IMR-90 (cell line): Measurements from ENCODE around the gene ZNF821. TPM values are rescaled to one million over a fixed set of nuclear protein-coding genes. Genes with fewer than 3 reads are reported as not detected.

ENCODE experiments used
- ATAC-seq: fragments of 200-7000 bp; cut with Tn5 transposase; 2 replicates; pipeline ENCODE4 v1.9.1; 2020; ENCODE audit warnings: low read depth, mild to moderate bottlenecking, moderate library complexity
- BruUV-seq: library from RNA; stranded (reverse); fragments of 400-500 nt; replicated peaks from 2 replicates; lab custom pipeline; 2021; lab: Mats Ljungman, UMichigan
- CTCF ChIA-PET: fragments of 300-600 bp; formaldehyde crosslinking; extraction: SDS; loops from one replicate; lab custom pipeline; 2021; ENCODE audit warnings: antibody characterized with exemption; lab: Yijun Ruan, JAX
- POLR2A ChIA-PET: fragments of 300-600 bp; sonication (Branson Sonifier 250); formaldehyde crosslinking; loops from one replicate; lab custom pipeline; 2022; ENCODE audit warnings: antibody characterized with exemption; ENCODE audit not compliant: unreplicated experiment; lab: Charles Lee
- DNase-seq: peaks from one replicate; pipeline ENCODE4 v3.0.0; 2013
- H2AFZ ChIP-seq: replicated peaks from 2 replicates; pipeline ENCODE3; 2013; ENCODE audit warnings: low read length, mild to moderate bottlenecking; ENCODE audit not compliant: poor library complexity
- H2AK5ac ChIP-seq: 2 replicates; pipeline ENCODE4 v1.6.1; 2013; ENCODE audit warnings: low read depth, low read length, inconsistent platforms
- H2AK9ac ChIP-seq: replicated peaks from 2 replicates; pipeline ENCODE3; 2013; ENCODE audit warnings: mild to moderate bottlenecking, low read depth, low read length, moderate library complexity; ENCODE audit not compliant: poor library complexity
- H2BK120ac ChIP-seq: 2 replicates; pipeline ENCODE4 v1.6.1; 2013; ENCODE audit warnings: low read depth, low read length, inconsistent platforms
- H2BK15ac ChIP-seq: 3 replicates; pipeline ENCODE4 v1.6.1; 2013; ENCODE audit warnings: low read depth, low read length, inconsistent platforms
- H2BK20ac ChIP-seq: 2 replicates; pipeline ENCODE4 v1.6.1; 2013; ENCODE audit warnings: low read depth, mild to moderate bottlenecking, inconsistent platforms, low read length, moderate library complexity
- H2BK5ac ChIP-seq: 2 replicates; pipeline ENCODE4 v1.6.1; 2013; ENCODE audit warnings: mild to moderate bottlenecking, low read depth, low read length, inconsistent platforms; ENCODE audit not compliant: poor library complexity, severe bottlenecking
- H3K14ac ChIP-seq: replicated peaks from 2 replicates; pipeline ENCODE4 v1.6.1; 2013; ENCODE audit warnings: low read depth, low read length, inconsistent platforms
- H3K18ac ChIP-seq: 2 replicates; pipeline ENCODE4 v1.6.1; 2013; ENCODE audit warnings: low read depth, low read length, control low read depth
- H3K23ac ChIP-seq: 2 replicates; pipeline ENCODE4 v1.6.1; 2013; ENCODE audit warnings: low read depth, low read length, inconsistent platforms
- H3K27ac ChIP-seq: 2 replicates; pipeline ENCODE4 v1.5.1; 2013; ENCODE audit warnings: mild to moderate bottlenecking, control low read depth, low read length; ENCODE audit not compliant: insufficient read depth
- H3K27me3 ChIP-seq: 2 replicates; pipeline ENCODE4 v1.6.1; 2013; ENCODE audit warnings: low read length; ENCODE audit not compliant: control insufficient read depth, insufficient read depth
- H3K36me3 ChIP-seq: 2 replicates; pipeline ENCODE4 v1.6.1; 2013; ENCODE audit warnings: low read length, mixed read lengths; ENCODE audit not compliant: control insufficient read depth, insufficient read depth
- H3K4ac ChIP-seq: 2 replicates; pipeline ENCODE4 v1.6.1; 2013; ENCODE audit warnings: low read depth, low read length, inconsistent platforms
- H3K4me1 ChIP-seq: 2 replicates; pipeline ENCODE4 v1.6.1; 2013; ENCODE audit warnings: low read length, mixed read lengths; ENCODE audit not compliant: control insufficient read depth, insufficient read depth
- H3K4me2 ChIP-seq: 2 replicates; pipeline ENCODE4 v1.6.1; 2013; ENCODE audit warnings: low read depth, mild to moderate bottlenecking, control low read depth, low read length, moderate library complexity
- H3K4me3 ChIP-seq: 2 replicates; pipeline ENCODE4 v1.5.1; 2013; ENCODE audit warnings: low read depth, mild to moderate bottlenecking, control low read depth, low read length, moderate library complexity; ENCODE audit not compliant: insufficient read depth
- H3K56ac ChIP-seq: 2 replicates; pipeline ENCODE4 v1.6.1; 2013; ENCODE audit warnings: low read length, inconsistent platforms; ENCODE audit not compliant: insufficient read depth; ENCODE audit errors: extremely low read depth
- H3K79me1 ChIP-seq, 2 experiments: 2 replicates each; pipeline ENCODE4 v1.6.1; 2013; ENCODE audit warnings: low read length in 2 of 2, inconsistent platforms in 1 of 2, low read depth in 1 of 2
- H3K9ac ChIP-seq: 2 replicates; pipeline ENCODE4 v1.6.1; 2013; ENCODE audit warnings: low read depth, low read length, control low read depth
- H3K9me1 ChIP-seq: 2 replicates; pipeline ENCODE4 v1.6.1; 2013; ENCODE audit warnings: low read length, inconsistent platforms; ENCODE audit not compliant: insufficient read depth
- H3K9me3 ChIP-seq: 2 replicates; pipeline ENCODE4 v1.6.1; 2013; ENCODE audit warnings: low read length; ENCODE audit not compliant: control insufficient read depth, insufficient read depth
- H4K20me1 ChIP-seq: 2 replicates; pipeline ENCODE4 v1.6.1; 2013; ENCODE audit warnings: low read length, inconsistent platforms; ENCODE audit not compliant: insufficient read depth
- H4K5ac ChIP-seq: 2 replicates; pipeline ENCODE4 v1.6.1; 2013; ENCODE audit warnings: mild to moderate bottlenecking, low read depth, low read length, control low read depth
- H4K8ac ChIP-seq, 2 experiments: 2 replicates each; pipeline ENCODE4 v1.6.1; 2013; ENCODE audit warnings: low read depth in 2 of 2, low read length in 2 of 2, control low read depth in 1 of 2, inconsistent platforms in 1 of 2
- H4K91ac ChIP-seq: 2 replicates; pipeline ENCODE4 v1.6.1; 2013; ENCODE audit warnings: low read depth, low read length, inconsistent platforms; ENCODE audit not compliant: insufficient read depth
- BHLHE40 ChIP-seq: fragments of 150-350 bp; IDR thresholded peaks from 2 replicates; pipeline ENCODE4 v1.6.1; 2016; ENCODE audit warnings: mild to moderate bottlenecking, low read depth, low read length
- CEBPB ChIP-seq: IDR thresholded peaks from 2 replicates; pipeline ENCODE4 v1.6.1; 2012; ENCODE audit warnings: low read depth, low read length, improper control_type of control experiment
- CHD1 ChIP-seq: IDR thresholded peaks from 2 replicates; pipeline ENCODE4 v1.6.1; 2012; ENCODE audit warnings: low read depth, low read length, improper control_type of control experiment
- CTCF ChIP-seq: conservative IDR thresholded peaks from 2 replicates; pipeline ENCODE4 v1.5.1; 2012; ENCODE audit warnings: mild to moderate bottlenecking, low read depth, low read length, improper control_type of control experiment
- ELK1 ChIP-seq: fragments of 150-350 bp; IDR thresholded peaks from 2 replicates; pipeline ENCODE4 v1.6.1; 2016; ENCODE audit warnings: low read depth, mild to moderate bottlenecking, low read length, moderate library complexity, borderline replicate concordance
- FOS ChIP-seq: fragments of 150-350 bp; IDR thresholded peaks from 2 replicates; pipeline ENCODE4 v1.6.1; 2016; ENCODE audit warnings: low read depth, low read length
- MAFK ChIP-seq: IDR thresholded peaks from 2 replicates; pipeline ENCODE4 v1.6.1; 2012; ENCODE audit warnings: low read depth, low read length, improper control_type of control experiment
- MAZ ChIP-seq: IDR thresholded peaks from 2 replicates; pipeline ENCODE4 v1.6.1; 2012; ENCODE audit warnings: low read depth, mild to moderate bottlenecking, low read length, improper control_type of control experiment, moderate library complexity, borderline replicate concordance
- MXI1 ChIP-seq: IDR thresholded peaks from 2 replicates; pipeline ENCODE4 v1.6.1; 2012; ENCODE audit warnings: low read depth, mild to moderate bottlenecking, low read length, moderate library complexity, borderline replicate concordance
- NFE2L2 ChIP-seq: fragments of 150-350 bp; IDR thresholded peaks from 2 replicates; pipeline ENCODE4 v1.6.1; 2016; ENCODE audit warnings: low read depth, mild to moderate bottlenecking, low read length
- POLR2A ChIP-seq: IDR thresholded peaks from 2 replicates; pipeline ENCODE4 v1.6.1; 2012; ENCODE audit warnings: mild to moderate bottlenecking, low read depth, low read length
- RAD21 ChIP-seq: IDR thresholded peaks from 2 replicates; pipeline ENCODE4 v1.6.1; 2012; ENCODE audit warnings: low read length, improper control_type of control experiment
- RCOR1 ChIP-seq: IDR thresholded peaks from 2 replicates; pipeline ENCODE4 v1.6.1; 2012; ENCODE audit warnings: mild to moderate bottlenecking, low read length, improper control_type of control experiment; ENCODE audit not compliant: insufficient replicate concordance
- RFX5 ChIP-seq: IDR thresholded peaks from 2 replicates; pipeline ENCODE4 v1.8.0; 2012; ENCODE audit warnings: low read depth, mild to moderate bottlenecking, low read length, moderate library complexity
- SMC3 ChIP-seq: fragments of 150-350 bp; IDR thresholded peaks from 2 replicates; pipeline ENCODE4 v1.6.1; 2016; ENCODE audit warnings: low read depth, mild to moderate bottlenecking, antibody characterized with exemption, low read length, moderate library complexity
- USF2 ChIP-seq: fragments of 150-350 bp; IDR thresholded peaks from 2 replicates; pipeline ENCODE4 v1.6.1; 2017; ENCODE audit warnings: mild to moderate bottlenecking, antibody characterized with exemption, low read length, low read depth
- WGBS, 2 experiments: methylation state at CpG; one replicate each; pipeline versions ENCODE4 v1.1.5 to v1.1.7; 2013; ENCODE audit warnings: missing lambda C conversion rate in 2 of 2; ENCODE audit not compliant: insufficient read length in 1 of 2; ENCODE audit errors: extremely low coverage in 2 of 2; 5-methylcytosine and 5-hydroxymethylcytosine counted together
- dilution Hi-C: fragments of 300-500 bp; cut with HindIII; formaldehyde crosslinking; loops from one replicate; pipeline ENCODE4 v1.14.3; 2018; ENCODE audit warnings: low sequenced_read_pairs; ENCODE audit not compliant: unreplicated experiment
- in situ Hi-C: fragments of 300-500 bp; cut with MboI; formaldehyde crosslinking; loops from 3 replicates; pipeline ENCODE4 v1.14.3; 2019; ENCODE audit warnings: low sequenced_read_pairs, inconsistent platforms, mixed read lengths
- intact Hi-C: fragments of 100-400 bp; cut with micrococcal nuclease; formaldehyde crosslinking; loops from 2 replicates; pipeline ENCODE4 v1.10.0; 2022
- polyA plus RNA-seq, 3 experiments: library from polyadenylated mRNA; depleted of rRNA; stranded (reverse); fragments of >200 nt; gene quantifications; 2 replicates each; pipeline ENCODE4 v1.2.3, GENCODE V29; 2012; ENCODE audit warnings: low replicate concordance in 1 of 3
- total RNA-seq: library from RNA; depleted of rRNA; stranded (reverse); fragments of >200 nt; gene quantifications from 2 replicates; pipeline ENCODE4 v1.2.3, GENCODE V29; 2012

ZNF821 gene
- total and polyA plus RNA-seq, 2 of the 4 experiments (the other 2 are of a cell fraction), result 5.9 to 6.0 TPM

- Histone ChIP-seq H2AK5ac (no peak overlapping the region), H2AK9ac (no peak overlapping the region), H4K20me1 (no peaks in the 10 kb centered on the region), H3K18ac (no peak overlapping the region), H4K5ac (no peak overlapping the region), H3K79me1 (no peaks in the 10 kb centered on the region), H3K14ac (no peak overlapping the region), H2BK15ac (no peak overlapping the region), H3K4me2 (no peak overlapping the region), H3K36me3 (no peaks in the 10 kb centered on the region), H2BK120ac (no peak overlapping the region), H2BK20ac (no peak overlapping the region), H3K27ac (no peak overlapping the region), H4K91ac (no peak overlapping the region), H3K9me3 (no peaks in the 10 kb centered on the region), H2BK5ac (no peak overlapping the region), H3K27me3 (no peaks in the 10 kb centered on the region), H3K9me1 (no peaks in the 10 kb centered on the region), H3K9ac (no peak overlapping the region), H3K4me1 (no peaks in the 10 kb centered on the region), H3K4ac (no peak overlapping the region), H3K23ac (no peak overlapping the region), H2AFZ (no peak overlapping the region), H3K4me3 (no peak overlapping the region), H3K56ac (no peak overlapping the region), H4K8ac (no peak overlapping the region)
- intact Hi-C loops (no loop called here), in situ Hi-C loops (no loop called here), dilution Hi-C loops (no loop called here)
- ATAC-seq (no peak), DNase-seq (no peak)
- WGBS, 2 experiments, result 78% methylated on average over 2 of the region's 3 CpGs; no CpG with 5 or more reads in 1 of the 2 experiments
- BruUV-seq, result no TSS peak
- TF ChIP-seq NFE2L2, result no peak
- no peak for TF ChIP-seq MAZ
- TF ChIP-seq BHLHE40, result no peak
- TF ChIP-seq CTCF, result no peak
- TF ChIP-seq MAFK, result no peak
- TF ChIP-seq SMC3, result no peak
- no peak for TF ChIP-seq CEBPB
- no peak for TF ChIP-seq CHD1
- no peak for TF ChIP-seq FOS
- no peak for TF ChIP-seq POLR2A
- no peak for TF ChIP-seq MXI1
- TF ChIP-seq RCOR1, result no peak
- no peak for TF ChIP-seq ELK1
- no peak for TF ChIP-seq USF2
- no peak for TF ChIP-seq RAD21
- no peak for TF ChIP-seq RFX5
- CTCF ChIA-PET, result no interaction called here
- POLR2A ChIA-PET, result no interaction called here
These were observed 49.7 kb downstream of the ZNF821 start for GRCh38 chr16:71834291-71834690.
